ENCODE data around the gene PHLDA2.

Gene PHLDA2

DNA sequence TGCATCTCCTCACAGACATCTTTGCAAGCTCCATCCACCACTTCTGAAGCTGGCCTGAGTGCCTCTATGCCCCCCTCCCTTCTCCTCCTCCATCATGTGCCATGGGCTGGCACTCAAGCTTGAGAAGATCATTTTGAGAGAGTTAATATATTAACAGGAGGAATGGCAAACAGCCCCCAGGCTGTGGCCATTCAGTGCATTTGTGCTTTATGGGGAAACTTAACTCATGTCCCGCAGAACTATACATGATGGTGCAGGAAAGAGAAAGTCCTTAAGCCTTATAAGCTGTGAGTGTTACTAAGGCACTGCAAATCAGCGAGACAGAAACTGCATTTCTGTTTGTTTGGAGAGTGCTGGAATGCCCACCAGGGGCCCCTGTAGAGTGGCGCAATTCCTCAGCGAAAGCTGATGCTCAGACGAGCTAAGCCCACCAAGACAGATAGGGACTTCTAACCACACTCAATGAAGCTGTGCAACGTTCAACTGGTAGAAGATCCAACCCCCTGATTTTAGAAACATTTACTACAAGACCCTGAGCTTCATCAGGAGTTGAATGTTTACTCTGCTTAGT, 26.8 kb upstream of the PHLDA2 start:
- no peak overlapping the region for H2BK120ac ChIP-seq (ENCODE audit: insufficient read depth, low read length, poor library complexity)
- H3K79me2 ChIP-seq (ENCODE audit: control insufficient read depth, insufficient read depth, low read length, poor library complexity), result no peaks in the 10 kb centered on the region
- no peak overlapping the region for H3K4me2 ChIP-seq (ENCODE audit: low read length)
- no peak overlapping the region for H2AFZ ChIP-seq (ENCODE audit: insufficient read depth, low read length, poor library complexity)
- DNase-seq, result no peak
- no peak overlapping the region for H4K8ac ChIP-seq (ENCODE audit: low read depth, low read length)
- H3K4me1 ChIP-seq (ENCODE audit: control insufficient read depth in 1 of 2, insufficient read depth in 2 of 2, low read length in 2 of 2), result peaks cover 4 to 7% of the 10 kb centered on the region in 2 experiments
- H4K12ac ChIP-seq (ENCODE audit: low read depth, low read length), result no peak overlapping the region
- no peak overlapping the region for H3K18ac ChIP-seq (ENCODE audit: low read length)
- H3K27ac ChIP-seq (ENCODE audit: low read depth, low read length), result no peak overlapping the region
- H4K91ac ChIP-seq (ENCODE audit: low read depth, low read length), result no peak overlapping the region
- no peaks in the 10 kb centered on the region for H3K9me3 ChIP-seq (ENCODE audit: insufficient read depth, low read depth, low read length)
- no peak overlapping the region for H2BK12ac ChIP-seq (ENCODE audit: low read length)
- no peak overlapping the region for H2BK5ac ChIP-seq (ENCODE audit: low read depth, low read length, poor library complexity)
- no peaks in the 10 kb centered on the region for H3K27me3 ChIP-seq (ENCODE audit: insufficient read depth, low read length)
- H3K4me3 ChIP-seq (ENCODE audit: low read depth, low read length), result no peak overlapping the region
- peaks cover 45 to 70% of the 10 kb centered on the region in 2 experiments for H3K36me3 ChIP-seq (ENCODE audit: control insufficient read depth in 1 of 2, insufficient read depth in 2 of 2, low read length in 2 of 2)
- no CpG with 5 or more reads among the region's 6 CpGs for WGBS (ENCODE audit: extremely low coverage, insufficient coverage, insufficient read length)
- no peaks in the 10 kb centered on the region for H3K79me1 ChIP-seq (ENCODE audit: low read length)
- no peak overlapping the region for H2AK5ac ChIP-seq (ENCODE audit: low read length)
- no peak overlapping the region for H3K9ac ChIP-seq (ENCODE audit: low read length)
- no peak overlapping the region for H3K23ac ChIP-seq (ENCODE audit: low read length)
- H3K14ac ChIP-seq (ENCODE audit: low read length), result no peak overlapping the region
- no peak overlapping the region for H3K4ac ChIP-seq (ENCODE audit: low read depth, low read length)

DNA sequence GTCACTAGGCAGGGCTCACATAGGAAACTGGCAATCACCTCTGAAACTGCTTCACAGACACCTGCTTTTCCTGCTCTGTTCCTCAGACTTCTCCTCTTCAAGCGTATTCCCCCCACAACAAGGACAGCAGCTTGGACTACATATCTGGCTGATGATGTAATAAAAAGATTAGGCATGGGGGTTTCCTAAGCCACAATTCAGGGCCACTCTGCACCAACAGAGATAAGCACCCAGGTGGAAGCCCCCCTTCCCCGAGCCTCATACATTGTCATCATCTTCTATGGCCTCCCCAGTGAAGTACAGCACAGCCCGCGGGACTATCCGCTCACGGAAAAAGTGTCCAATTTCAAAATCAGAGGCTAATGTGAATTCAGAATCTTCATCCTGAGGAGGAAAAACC, 25.0 kb upstream of the PHLDA2 start:
- no peak overlapping the region for H2AFZ ChIP-seq (ENCODE audit: insufficient read depth, low read length, poor library complexity)
- no peak overlapping the region for H3K4me3 ChIP-seq (ENCODE audit: low read depth, low read length)
- no peak overlapping the region for H3K23ac ChIP-seq (ENCODE audit: low read length)
- H3K9me3 ChIP-seq (ENCODE audit: insufficient read depth, low read depth, low read length), result no peaks in the 10 kb centered on the region
- H3K18ac ChIP-seq (ENCODE audit: low read length), result no peak overlapping the region
- H3K4me2 ChIP-seq (ENCODE audit: low read length), result no peak overlapping the region
- no peak overlapping the region for H3K4ac ChIP-seq (ENCODE audit: low read depth, low read length)
- DNase-seq, result no peak
- H4K8ac ChIP-seq (ENCODE audit: low read depth, low read length), result no peak overlapping the region
- H2BK120ac ChIP-seq (ENCODE audit: insufficient read depth, low read length, poor library complexity), result no peak overlapping the region
- H3K79me1 ChIP-seq (ENCODE audit: low read length), result no peaks in the 10 kb centered on the region
- H4K12ac ChIP-seq (ENCODE audit: low read depth, low read length), result no peak overlapping the region
- no CpG with 5 or more reads among the region's 6 CpGs for WGBS (ENCODE audit: extremely low coverage, insufficient coverage, insufficient read length)
- H3K9ac ChIP-seq (ENCODE audit: low read length), result no peak overlapping the region
- H2BK12ac ChIP-seq (ENCODE audit: low read length), result no peak overlapping the region
- H3K4me1 ChIP-seq (ENCODE audit: control insufficient read depth in 1 of 2, insufficient read depth in 2 of 2, low read length in 2 of 2), result peaks cover 4 to 7% of the 10 kb centered on the region in 2 experiments
- no peak overlapping the region for H4K91ac ChIP-seq (ENCODE audit: low read depth, low read length)
- H3K27ac ChIP-seq (ENCODE audit: low read depth, low read length), result no peak overlapping the region
- H2AK5ac ChIP-seq (ENCODE audit: low read length), result no peak overlapping the region
- no peak overlapping the region for H3K14ac ChIP-seq (ENCODE audit: low read length)
- H3K79me2 ChIP-seq (ENCODE audit: control insufficient read depth, insufficient read depth, low read length, poor library complexity), result no peaks in the 10 kb centered on the region
- H3K27me3 ChIP-seq (ENCODE audit: insufficient read depth, low read length), result no peaks in the 10 kb centered on the region
- peaks cover 45 to 69% of the 10 kb centered on the region in 2 experiments for H3K36me3 ChIP-seq (ENCODE audit: control insufficient read depth in 1 of 2, insufficient read depth in 2 of 2, low read length in 2 of 2)
- H2BK5ac ChIP-seq (ENCODE audit: low read depth, low read length, poor library complexity), result no peak overlapping the region

DNA sequence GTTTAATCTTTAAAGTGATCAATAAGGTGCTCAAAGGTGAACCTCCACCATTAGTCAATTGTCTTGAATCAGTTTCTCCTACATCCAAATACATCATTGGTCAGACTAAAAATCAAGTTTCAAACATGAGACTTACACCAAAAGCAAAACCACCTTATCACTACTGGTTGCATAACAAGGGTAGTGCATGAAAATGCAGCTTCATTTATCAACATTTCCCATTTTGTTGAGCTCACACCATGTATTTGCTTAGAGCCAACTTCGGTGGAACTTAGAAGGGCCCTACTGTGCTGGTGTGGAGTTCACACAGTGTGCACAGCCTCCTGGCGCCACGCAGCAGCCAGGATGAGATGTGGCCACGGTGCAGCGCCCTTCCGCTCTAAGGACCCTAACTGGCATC, 23.1 kb upstream of the PHLDA2 start:
- Histone ChIP-seq H3K27ac (ENCODE audit: low read depth, low read length) (no peak overlapping the region), H2AFZ (ENCODE audit: insufficient read depth, low read length, poor library complexity) (no peak overlapping the region), H3K9ac (ENCODE audit: low read length) (peak overlapping the region; percentile 18), H3K79me1 (ENCODE audit: low read length) (no peaks in the 10 kb centered on the region), H3K4ac (ENCODE audit: low read depth, low read length) (no peak overlapping the region), H3K23ac (ENCODE audit: low read length) (peak overlapping the region; percentile 47), H4K91ac (ENCODE audit: low read depth, low read length) (no peak overlapping the region), H3K36me3 (ENCODE audit: control insufficient read depth in 1 of 2, insufficient read depth in 2 of 2, low read length in 2 of 2) (peaks cover 48 to 71% of the 10 kb centered on the region in 2 experiments), H3K4me2 (ENCODE audit: low read length) (no peak overlapping the region), H3K9me3 (ENCODE audit: insufficient read depth, low read depth, low read length) (no peaks in the 10 kb centered on the region), H3K27me3 (ENCODE audit: insufficient read depth, low read length) (no peaks in the 10 kb centered on the region), H3K4me1 (ENCODE audit: control insufficient read depth in 1 of 2, insufficient read depth in 2 of 2, low read length in 2 of 2) (peaks cover 4 to 7% of the 10 kb centered on the region in 2 experiments), H2BK5ac (ENCODE audit: low read depth, low read length, poor library complexity) (no peak overlapping the region), H2AK5ac (ENCODE audit: low read length) (no peak overlapping the region), H4K8ac (ENCODE audit: low read depth, low read length) (no peak overlapping the region), H3K79me2 (ENCODE audit: control insufficient read depth, insufficient read depth, low read length, poor library complexity) (no peaks in the 10 kb centered on the region), H2BK120ac (ENCODE audit: insufficient read depth, low read length, poor library complexity) (no peak overlapping the region), H3K18ac (ENCODE audit: low read length) (no peak overlapping the region), H3K14ac (ENCODE audit: low read length) (no peak overlapping the region), H2BK12ac (ENCODE audit: low read length) (no peak overlapping the region), H3K4me3 (ENCODE audit: low read depth, low read length) (no peak overlapping the region), H4K12ac (ENCODE audit: low read depth, low read length) (no peak overlapping the region)
- no peak for DNase-seq
- no CpG with 5 or more reads among the region's 6 CpGs for WGBS (ENCODE audit: extremely low coverage, insufficient coverage, insufficient read length)

DNA sequence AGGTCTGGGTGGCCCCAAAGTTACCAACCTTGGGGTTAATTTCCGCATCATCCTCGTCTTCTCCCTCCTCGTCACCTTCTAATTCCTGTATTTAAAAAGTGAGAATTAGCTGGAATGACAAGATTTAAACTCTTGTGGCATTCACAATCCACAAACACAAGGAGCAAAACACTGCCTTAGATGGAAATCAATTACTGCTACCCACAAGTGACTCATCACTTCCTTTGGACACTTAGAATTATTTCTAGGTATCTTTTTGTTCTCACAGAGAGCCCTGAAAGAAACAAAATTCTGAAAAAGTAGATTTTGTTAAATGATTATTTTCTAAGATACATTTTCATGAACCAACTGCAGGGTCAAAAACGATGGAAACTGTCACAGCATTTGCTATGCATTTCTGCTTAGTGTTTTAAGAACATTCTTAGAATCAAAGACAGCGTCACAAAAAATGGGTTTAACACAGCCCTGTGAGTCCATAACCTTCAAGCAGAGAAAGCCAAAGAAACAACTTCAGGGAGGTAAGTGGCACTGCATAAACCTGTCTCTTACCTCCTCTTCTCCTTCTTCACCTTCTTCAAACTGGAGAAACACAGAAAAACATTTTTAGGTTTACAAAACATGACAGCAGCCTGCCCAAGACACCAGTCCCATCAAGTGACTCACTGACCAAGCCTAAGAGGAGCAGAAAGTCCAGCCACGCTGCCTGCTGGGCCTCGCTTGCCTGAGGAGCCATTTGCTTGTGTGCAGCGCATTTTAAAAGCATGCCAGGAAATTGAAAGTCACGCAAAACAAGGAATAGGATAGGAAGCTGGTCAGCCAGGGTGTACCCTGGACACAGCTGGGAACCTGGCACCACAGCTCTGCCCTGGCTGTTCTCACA, 22.3 kb upstream of the PHLDA2 start:
- H3K4me1 ChIP-seq (ENCODE audit: control insufficient read depth in 1 of 2, insufficient read depth in 2 of 2, low read length in 2 of 2), result peaks cover 4 to 7% of the 10 kb centered on the region in 2 experiments
- no CpG with 5 or more reads among the region's 9 CpGs for WGBS (ENCODE audit: extremely low coverage, insufficient coverage, insufficient read length)

More for the DNA sequence above, 22.3 kb upstream of the PHLDA2 start:
- Histone ChIP-seq H2BK120ac (ENCODE audit: insufficient read depth, low read length, poor library complexity) (no peak overlapping the region), H4K12ac (ENCODE audit: low read depth, low read length) (no peak overlapping the region), H3K14ac (ENCODE audit: low read length) (peak overlapping the region; percentile 17), H3K4me3 (ENCODE audit: low read depth, low read length) (no peak overlapping the region), H3K23ac (ENCODE audit: low read length) (no peak overlapping the region), H3K36me3 (ENCODE audit: control insufficient read depth in 1 of 2, insufficient read depth in 2 of 2, low read length in 2 of 2) (peaks cover 52 to 72% of the 10 kb centered on the region in 2 experiments), H3K4ac (ENCODE audit: low read depth, low read length) (no peak overlapping the region), H2BK12ac (ENCODE audit: low read length) (no peak overlapping the region), H3K27me3 (ENCODE audit: insufficient read depth, low read length) (no peaks in the 10 kb centered on the region), H3K79me1 (ENCODE audit: low read length) (no peaks in the 10 kb centered on the region), H4K8ac (ENCODE audit: low read depth, low read length) (no peak overlapping the region), H2BK5ac (ENCODE audit: low read depth, low read length, poor library complexity) (peak overlapping the region; percentile 26), H2AK5ac (ENCODE audit: low read length) (no peak overlapping the region), H4K91ac (ENCODE audit: low read depth, low read length) (no peak overlapping the region), H3K4me2 (ENCODE audit: low read length) (no peak overlapping the region), H3K27ac (ENCODE audit: low read depth, low read length) (peak overlapping the region; percentile 24), H3K9ac (ENCODE audit: low read length) (no peak overlapping the region), H3K18ac (ENCODE audit: low read length) (peak overlapping the region; percentile 29), H3K79me2 (ENCODE audit: control insufficient read depth, insufficient read depth, low read length, poor library complexity) (no peaks in the 10 kb centered on the region), H2AFZ (ENCODE audit: insufficient read depth, low read length, poor library complexity) (no peak overlapping the region), H3K9me3 (ENCODE audit: insufficient read depth, low read depth, low read length) (no peaks in the 10 kb centered on the region)
- DNase-seq, result no peak
